Raji (cell line): ENCODE data around the gene BOD1L1.

Source experiments
- POLR2A ChIP-seq: IDR thresholded peaks from 2 replicates; pipeline ENCODE4 v1.6.1; 2011; ENCODE audit warnings: low read depth, low read length, control low read depth; ENCODE audit not compliant: insufficient read depth

BOD1L1 gene

DNA sequence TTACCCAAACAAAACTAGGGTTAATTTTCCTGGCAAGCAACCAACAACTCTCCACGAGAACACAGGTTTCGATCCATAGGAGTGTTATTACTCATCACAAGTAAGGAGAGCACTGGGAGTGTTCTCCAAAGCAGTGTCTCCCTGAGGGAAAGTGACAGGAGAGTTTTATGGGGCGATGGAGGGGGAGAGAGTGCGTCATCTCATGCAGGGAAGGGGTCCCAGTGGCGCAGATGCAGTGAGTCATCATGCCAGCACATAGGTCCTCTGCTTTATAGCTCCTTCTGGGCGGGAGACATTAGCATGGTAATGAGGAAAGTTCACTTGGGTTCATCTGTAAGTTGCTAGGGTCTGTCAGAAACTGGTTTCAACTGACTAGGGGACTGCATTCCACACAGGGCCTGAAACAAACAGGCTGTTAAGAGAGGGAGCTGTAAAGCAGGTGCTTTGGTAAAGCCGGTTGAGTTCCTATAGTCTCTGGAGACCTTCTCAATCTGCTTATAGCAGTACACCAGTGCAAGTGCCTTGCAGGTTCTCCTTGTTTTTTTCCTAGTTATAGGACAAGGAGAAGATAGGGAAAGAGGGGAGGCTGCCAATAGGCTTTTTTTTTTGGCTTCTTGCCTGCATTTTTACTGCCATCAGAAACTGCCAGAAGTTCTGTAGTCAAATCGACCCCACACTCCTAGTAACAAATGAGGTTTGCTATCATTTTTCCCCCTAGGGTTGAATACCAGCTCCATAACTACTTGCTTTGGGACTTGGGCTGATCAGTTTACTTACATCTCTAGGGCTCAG is 12.8 kb upstream of the BOD1L1 start:
- TF ChIP-seq POLR2A: no peak

DNA sequence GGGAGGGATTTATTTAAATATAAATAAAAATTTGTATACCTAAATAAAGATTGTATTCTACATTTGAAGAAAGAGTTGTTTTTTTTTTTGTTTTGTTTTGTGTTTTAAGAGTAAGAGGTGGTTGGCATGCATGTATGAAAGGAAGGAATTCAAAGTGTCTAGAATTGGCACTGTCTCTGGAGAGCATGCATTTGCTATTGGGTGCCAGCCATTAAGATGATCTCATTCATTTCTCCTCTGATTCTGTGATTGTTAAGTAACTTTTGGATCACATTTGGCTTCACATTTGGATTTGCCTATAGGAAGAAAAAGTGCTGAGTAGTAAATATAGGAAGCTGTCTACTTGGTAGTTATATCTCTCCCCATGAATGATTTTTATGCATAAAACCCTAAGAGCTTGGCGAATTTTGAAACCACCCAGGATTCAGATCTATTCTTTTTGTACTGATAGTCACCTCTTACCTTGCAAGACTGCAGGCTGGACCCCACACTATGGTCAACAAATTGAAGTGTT is 7.8 kb upstream of the BOD1L1 start:
- TF ChIP-seq POLR2A: no peak

DNA sequence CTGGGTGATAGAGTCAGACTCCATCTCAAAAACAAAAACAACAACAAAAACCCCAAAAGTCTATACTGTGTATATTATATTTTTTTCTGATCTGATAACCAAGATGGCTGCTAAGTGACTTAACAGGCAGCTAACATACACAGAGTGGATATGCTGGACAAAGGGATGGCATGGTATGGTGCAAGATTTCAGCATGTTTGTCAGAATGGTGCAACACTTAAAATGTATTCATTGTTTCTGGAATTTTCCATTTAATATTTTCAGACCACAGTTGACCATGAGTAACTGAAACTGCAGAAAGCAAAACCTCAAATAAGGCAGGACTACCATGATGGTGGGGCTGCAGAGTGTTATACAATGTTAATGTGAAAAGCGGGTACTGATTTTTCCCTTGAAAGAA is 6.1 kb upstream of the BOD1L1 start:
- no peak for TF ChIP-seq POLR2A

GRCh38 chr4:13627178-13627605 is 333 bp downstream of the BOD1L1 start:
- no peak for TF ChIP-seq POLR2A

- no peak for TF ChIP-seq POLR2A
These were observed 890 bp downstream of the BOD1L1 start for GRCh38 chr4:13626492-13627177.

DNA sequence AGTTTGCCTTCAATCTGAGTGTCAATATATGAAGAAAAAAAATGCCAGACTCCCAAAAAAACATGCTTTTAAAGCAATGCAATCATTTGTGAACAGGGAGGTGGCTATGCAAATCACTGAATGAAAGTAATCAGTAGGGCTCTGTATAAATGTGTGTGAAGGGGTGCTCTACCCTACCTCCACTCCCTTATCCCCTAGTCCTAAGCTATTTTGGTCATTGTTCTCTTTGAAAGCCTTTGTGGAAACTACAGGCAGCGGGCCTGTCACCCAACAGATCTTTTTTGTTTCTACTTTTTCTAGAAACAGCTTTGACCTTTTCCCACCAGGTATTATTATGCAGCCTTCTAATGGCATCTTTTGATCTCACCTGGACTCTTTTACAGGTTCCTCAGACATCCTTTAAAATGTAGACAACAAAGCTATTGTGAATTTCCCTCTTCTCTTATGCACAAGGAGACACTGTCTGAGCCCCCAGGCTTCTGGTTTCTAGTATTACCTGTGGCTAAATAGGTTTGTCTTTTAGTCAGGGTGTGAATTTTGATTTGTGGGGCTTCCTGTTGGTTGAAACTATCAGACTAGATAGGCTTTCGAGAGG is 9.2 kb downstream of the BOD1L1 start:
- TF ChIP-seq POLR2A: no peak

- no peak for TF ChIP-seq POLR2A
These were observed 9.7 kb downstream of the BOD1L1 start for GRCh38 chr4:13617801-13618200.

GRCh38 chr4:13616597-13616996 is 10.9 kb downstream of the BOD1L1 start:
- TF ChIP-seq POLR2A: no peak

DNA sequence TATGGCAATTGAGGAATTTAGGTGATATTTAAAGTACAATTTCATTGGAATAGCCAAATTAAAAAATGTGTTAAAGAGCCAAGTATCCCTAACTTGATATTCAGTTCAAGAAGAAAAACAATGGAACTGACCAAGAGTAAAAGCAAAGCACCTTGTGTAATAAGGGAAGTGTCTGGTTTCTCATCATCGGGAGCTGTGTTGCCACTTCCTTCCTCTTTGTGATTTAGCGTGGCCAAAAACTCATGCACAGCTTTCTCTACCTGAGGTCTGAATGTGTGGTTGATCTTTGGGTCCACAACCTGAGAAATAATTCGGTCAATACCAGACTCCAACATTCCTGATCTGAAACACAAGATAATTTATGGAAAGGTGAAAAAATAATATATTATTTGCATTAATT is 12.4 kb downstream of the BOD1L1 start:
- TF ChIP-seq POLR2A: no peak

DNA sequence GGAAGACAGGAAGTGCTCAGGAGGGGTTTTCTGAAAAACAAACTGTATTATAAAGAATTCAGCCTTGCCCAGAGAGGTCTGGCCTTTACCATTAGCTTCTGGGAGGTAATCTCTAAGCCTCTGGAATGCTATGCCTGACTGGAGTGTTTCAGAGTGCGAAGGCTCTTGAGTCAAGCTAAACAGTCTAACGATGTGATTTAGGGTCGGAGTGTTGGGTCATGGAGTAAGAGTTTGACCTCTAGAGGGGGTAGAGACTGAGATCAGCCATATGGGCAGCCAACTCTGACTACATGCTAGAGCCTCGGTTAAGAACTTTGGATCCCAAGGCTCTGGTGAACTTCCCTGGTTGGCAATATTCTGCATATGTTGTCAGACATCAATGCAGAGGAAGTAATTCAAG is 15.0 kb downstream of the BOD1L1 start:
- TF ChIP-seq POLR2A: no peak

DNA sequence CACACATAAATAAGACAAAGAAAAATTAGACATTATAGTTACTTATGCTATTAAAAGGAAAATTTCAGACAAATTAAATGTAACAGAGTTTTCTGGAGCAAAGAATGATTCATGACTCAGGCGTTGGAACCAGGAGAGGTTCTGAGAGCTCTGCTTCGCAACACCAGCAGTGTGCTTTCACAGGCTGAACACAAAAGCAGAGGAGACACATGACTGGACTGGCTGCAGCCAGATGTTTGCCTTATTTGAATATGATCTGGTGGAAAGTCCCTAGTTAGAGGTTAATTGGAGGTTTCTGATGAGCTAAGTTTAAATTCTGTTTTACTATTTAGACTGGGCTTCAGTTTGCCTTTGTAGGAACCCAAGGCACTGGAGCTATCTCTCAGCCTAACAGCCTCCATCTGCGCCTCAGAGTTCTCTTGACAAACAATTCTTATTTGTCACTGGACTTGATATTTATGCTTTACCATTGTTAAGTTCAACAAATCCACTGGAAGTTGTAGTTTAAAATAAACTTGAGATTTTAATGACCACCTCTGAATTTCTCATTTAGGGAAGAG is 16.2 kb downstream of the BOD1L1 start:
- TF ChIP-seq POLR2A: no peak

- no peak for TF ChIP-seq POLR2A
These were observed 22.2 kb downstream of the BOD1L1 start for GRCh38 chr4:13605330-13605729.

GRCh38 chr4:13601848-13602247 is 25.7 kb downstream of the BOD1L1 start:
- TF ChIP-seq POLR2A: no peak

- no peak for TF ChIP-seq POLR2A
These were observed 26.5 kb downstream of the BOD1L1 start for GRCh38 chr4:13601048-13601447.

DNA sequence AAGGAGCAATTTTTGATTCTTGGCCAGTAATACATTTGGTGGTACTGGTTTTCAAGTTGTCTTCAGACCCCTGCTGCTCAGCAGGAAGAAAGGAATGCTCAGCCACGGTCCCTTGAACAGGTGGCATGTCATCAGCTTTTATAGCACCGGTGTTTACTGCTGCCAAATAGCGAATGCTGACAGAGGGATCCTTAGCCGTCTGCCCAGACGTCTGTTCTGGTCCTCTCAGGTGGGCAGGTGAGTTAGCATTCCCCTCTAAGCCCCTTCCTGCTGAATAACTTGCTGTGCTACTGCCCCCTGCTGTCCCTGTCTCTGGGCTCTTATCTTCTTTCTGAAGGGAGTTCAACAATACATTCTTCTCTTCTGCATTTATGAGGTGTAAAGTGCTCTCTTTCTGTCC is 28.4 kb downstream of the BOD1L1 start:
- TF ChIP-seq POLR2A: no peak

DNA sequence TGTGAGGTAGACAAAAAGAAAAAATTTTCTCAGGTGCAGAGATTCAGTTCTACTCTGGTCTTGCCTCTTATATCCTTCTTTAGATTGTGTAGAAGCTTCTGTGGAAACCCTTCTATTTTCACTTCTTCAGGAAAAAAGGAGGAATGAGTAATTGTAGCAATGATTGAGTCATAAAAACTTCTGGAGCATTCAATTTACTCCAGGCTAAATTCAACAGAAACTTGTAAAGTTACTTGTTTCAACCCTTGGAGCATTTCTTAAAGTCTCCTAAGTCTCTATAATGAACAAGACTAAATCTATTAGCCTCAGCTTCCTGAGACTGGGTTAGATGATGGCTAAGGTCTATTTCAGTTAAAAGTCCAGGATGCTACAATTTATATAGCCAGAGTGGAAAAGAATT is 29.9 kb downstream of the BOD1L1 start:
- no peak for TF ChIP-seq POLR2A
